ENCODE results near the gene EFNA1. TPM values are rescaled to one million over a fixed set of nuclear protein-coding genes. Genes with fewer than 3 reads are reported as not detected.

Gene EFNA1
- total and polyA plus RNA-seq, 3 experiments from 2014 or later, result 0.16 to 1.3 (median 0.31) TPM

DNA sequence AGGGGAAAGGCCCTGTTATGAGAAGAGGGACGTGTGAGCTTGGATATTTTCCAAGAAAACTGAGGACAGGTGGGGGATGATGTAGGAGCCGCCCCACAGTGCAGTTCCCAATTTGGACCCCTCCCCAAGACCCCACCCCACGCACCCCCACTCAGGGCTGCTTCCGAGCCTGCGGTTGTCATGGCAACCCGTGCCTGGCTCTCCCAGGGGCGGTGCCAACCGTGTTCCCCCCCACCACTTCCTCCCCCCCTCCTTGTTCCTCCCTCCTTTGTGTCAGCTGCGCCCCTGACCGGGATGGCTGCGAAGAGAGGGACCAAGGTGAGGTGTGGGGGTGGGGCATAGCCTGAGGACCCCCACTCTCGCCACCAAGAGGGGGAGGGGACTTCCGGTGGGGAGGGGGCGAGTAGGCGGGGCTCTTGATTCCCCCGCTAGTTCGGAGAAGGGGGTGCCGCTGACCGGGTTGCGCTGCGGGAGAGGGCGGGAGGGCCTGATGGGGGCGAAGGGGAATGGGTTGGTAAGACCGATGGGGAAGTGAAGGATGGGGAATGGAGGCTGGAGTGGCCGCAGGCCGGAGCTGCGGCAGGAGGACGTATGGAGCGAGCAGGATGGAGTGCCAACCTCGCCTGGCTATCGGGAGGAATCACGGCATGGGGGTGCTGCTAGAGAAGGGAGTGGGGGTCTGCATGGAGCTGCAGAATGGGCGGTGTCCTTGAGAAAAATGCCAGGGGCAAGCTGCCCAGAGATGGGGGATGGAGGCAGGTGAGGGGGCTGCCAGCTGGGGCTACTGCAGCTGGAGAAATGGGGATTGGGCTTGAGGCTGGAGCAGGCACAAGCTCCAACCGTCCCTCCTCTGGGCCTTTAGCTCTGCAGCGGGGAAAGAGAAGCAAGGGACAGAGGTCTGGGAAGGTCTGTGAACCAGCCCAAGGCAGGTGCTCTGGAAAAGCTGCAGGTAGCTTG lies 46.9 kb downstream of the EFNA1 start:
- Mint-ChIP-seq H3K4me1 (peaks cover 27 to 57% (median 37%) of the 10 kb centered on the region in 3 donors), H3K36me3 (peaks cover 0 to 49% (median 4%) of the 10 kb centered on the region in 3 donors), H3K9me3 (no peaks in the 10 kb centered on the region), H3K27ac (peak overlapping the region; percentile 79 to 99 (median 98)), H3K27me3 (peaks cover 0 to 2% of the 10 kb centered on the region in 2 donors), H3K4me3 (peak overlapping the region; percentile 86 to 100 (median 98))
- H3K9me3 ChIP-seq (ENCODE audit: low read length), result no peaks in the 10 kb centered on the region
- H3K27me3 ChIP-seq (ENCODE audit: insufficient read depth, low read length, poor library complexity, severe bottlenecking), result no peaks in the 10 kb centered on the region
- H3K27ac ChIP-seq (ENCODE audit: low read depth, low read length), result peak overlapping the region; percentile 94
- peaks cover 21% of the 10 kb centered on the region for H3K36me3 ChIP-seq (ENCODE audit: insufficient read depth, low read length)
- DNase-seq, result peak; percentile 31 to 82 (median 40)
- peaks cover 41% of the 10 kb centered on the region for H3K4me1 ChIP-seq (ENCODE audit: insufficient read depth, low read length)
- H3K4me3 ChIP-seq (ENCODE audit: low read length), result peak overlapping the region; percentile 97
- CTCF ChIA-PET, result interaction anchor here (0.6 to 10.7 kb wide), 12 partner anchors 19 to 783 kb away, joined by 3 to 177 read pairs (median 8); partner anchors contain the start of gene THBS3
- POLR2A ChIA-PET, result interaction anchor here (0.6 to 2.4 kb wide), 3 partner anchors 19 to 90 kb away, joined by 4 to 16 read pairs (median 5); no protein-coding TSS in a partner anchor

DNA sequence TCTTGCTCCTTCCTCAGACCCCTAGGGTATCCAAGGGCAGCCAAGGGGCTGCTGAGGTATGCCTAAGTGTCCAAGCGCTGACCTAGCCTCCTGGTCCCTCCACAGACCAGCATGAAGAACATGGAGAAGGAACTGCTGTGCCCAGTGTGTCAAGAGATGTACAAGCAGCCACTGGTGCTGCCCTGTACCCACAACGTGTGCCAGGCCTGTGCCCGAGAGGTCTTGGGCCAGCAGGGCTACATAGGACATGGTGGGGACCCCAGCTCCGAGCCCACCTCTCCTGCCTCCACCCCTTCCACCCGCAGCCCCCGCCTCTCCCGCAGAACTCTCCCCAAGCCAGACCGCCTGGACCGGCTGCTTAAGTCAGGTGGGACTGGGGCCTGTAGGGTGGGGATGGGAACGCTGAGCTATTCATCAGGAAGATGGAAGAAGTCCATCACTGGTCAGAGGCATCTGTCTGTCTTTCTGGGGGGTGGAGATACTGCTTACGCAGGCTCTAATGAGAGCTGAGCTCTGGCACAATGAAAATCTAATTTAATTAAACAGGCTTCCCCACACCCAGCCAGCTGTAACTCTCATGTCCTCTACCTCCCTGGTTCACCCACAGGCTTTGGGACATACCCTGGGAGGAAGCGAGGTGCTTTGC lies 47.7 kb downstream of the EFNA1 start:
- no peaks in the 10 kb centered on the region for H3K27me3 ChIP-seq (ENCODE audit: insufficient read depth, low read length, poor library complexity, severe bottlenecking)
- no peaks in the 10 kb centered on the region for H3K9me3 ChIP-seq (ENCODE audit: low read length)
- peaks cover 41% of the 10 kb centered on the region for H3K4me1 ChIP-seq (ENCODE audit: insufficient read depth, low read length)
- H3K27ac ChIP-seq (ENCODE audit: low read depth, low read length), result no peak overlapping the region
- POLR2A ChIA-PET, result interaction anchor here (0.6 to 2.4 kb wide), 2 partner anchors 18 to 24 kb away, joined by 5 to 16 read pairs; no protein-coding TSS in a partner anchor
- H3K27ac Mint-ChIP-seq, result peak overlapping the region in 6 of 8 donors; percentile 42 to 85 (median 57)
- DNase-seq, result no peak
- peak overlapping the region in 6 of 7 donors; percentile 59 to 99 (median 70) for H3K4me3 Mint-ChIP-seq
- CTCF ChIA-PET, result interaction anchor here (0.6 to 10.7 kb wide), 11 partner anchors 18 to 783 kb away, joined by 3 to 177 read pairs (median 8); partner anchors contain the start of gene THBS3
- H3K9me3 Mint-ChIP-seq, result no peaks in the 10 kb centered on the region
- no peak overlapping the region for H3K4me3 ChIP-seq (ENCODE audit: low read length)
- H3K36me3 Mint-ChIP-seq, result peaks cover 0 to 49% (median 2%) of the 10 kb centered on the region in 3 donors
- H3K27me3 Mint-ChIP-seq, result peaks cover 0 to 2% of the 10 kb centered on the region in 2 donors
- H3K36me3 ChIP-seq (ENCODE audit: insufficient read depth, low read length), result peaks cover 16% of the 10 kb centered on the region
- peaks cover 27 to 54% (median 37%) of the 10 kb centered on the region in 3 donors for H3K4me1 Mint-ChIP-seq

DNA sequence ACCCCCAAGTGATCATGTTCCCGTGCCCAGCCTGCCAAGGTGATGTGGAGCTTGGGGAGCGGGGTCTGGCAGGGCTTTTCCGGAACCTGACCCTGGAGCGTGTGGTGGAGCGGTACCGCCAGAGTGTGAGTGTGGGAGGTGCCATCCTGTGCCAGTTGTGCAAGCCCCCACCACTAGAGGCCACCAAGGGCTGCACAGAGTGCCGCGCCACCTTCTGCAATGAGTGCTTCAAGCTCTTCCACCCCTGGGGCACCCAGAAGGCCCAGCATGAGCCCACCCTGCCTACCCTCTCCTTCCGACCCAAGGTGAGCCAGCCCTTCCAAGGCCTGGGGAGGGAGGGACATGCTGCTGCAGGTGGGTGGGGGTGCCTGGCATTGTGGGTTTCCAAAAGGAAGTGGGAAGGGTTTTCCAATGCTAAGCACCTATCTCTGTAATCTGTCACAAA lies 48.3 kb downstream of the EFNA1 start:
- Mint-ChIP-seq H3K4me3 (peak overlapping the region in 2 of 7 donors; percentile 76 to 86), H3K9me3 (no peaks in the 10 kb centered on the region), H3K27me3 (peaks cover 0 to 2% of the 10 kb centered on the region in 2 donors), H3K4me1 (peaks cover 27 to 53% (median 37%) of the 10 kb centered on the region in 3 donors), H3K27ac (peak overlapping the region in 4 of 8 donors; percentile 26 to 82 (median 62)), H3K36me3 (peaks cover 0 to 45% (median 2%) of the 10 kb centered on the region in 3 donors)
- Histone ChIP-seq H3K36me3 (ENCODE audit: insufficient read depth, low read length) (peaks cover 14% of the 10 kb centered on the region), H3K4me3 (ENCODE audit: low read length) (no peak overlapping the region), H3K27me3 (ENCODE audit: insufficient read depth, low read length, poor library complexity, severe bottlenecking) (no peaks in the 10 kb centered on the region), H3K4me1 (ENCODE audit: insufficient read depth, low read length) (peaks cover 41% of the 10 kb centered on the region), H3K27ac (ENCODE audit: low read depth, low read length) (no peak overlapping the region), H3K9me3 (ENCODE audit: low read length) (no peaks in the 10 kb centered on the region)
- ChIA-PET POLR2A (interaction anchor here (2.4 kb wide), 1 partner anchor 18 kb away, joined by 16 read pairs; no protein-coding TSS in a partner anchor), CTCF (interaction anchor here (1.4 to 10.7 kb wide), 9 partner anchors 18 to 90 kb away, joined by 5 to 177 read pairs (median 9); partner anchors contain the start of gene THBS3)
- DNase-seq, result no peak

DNA sequence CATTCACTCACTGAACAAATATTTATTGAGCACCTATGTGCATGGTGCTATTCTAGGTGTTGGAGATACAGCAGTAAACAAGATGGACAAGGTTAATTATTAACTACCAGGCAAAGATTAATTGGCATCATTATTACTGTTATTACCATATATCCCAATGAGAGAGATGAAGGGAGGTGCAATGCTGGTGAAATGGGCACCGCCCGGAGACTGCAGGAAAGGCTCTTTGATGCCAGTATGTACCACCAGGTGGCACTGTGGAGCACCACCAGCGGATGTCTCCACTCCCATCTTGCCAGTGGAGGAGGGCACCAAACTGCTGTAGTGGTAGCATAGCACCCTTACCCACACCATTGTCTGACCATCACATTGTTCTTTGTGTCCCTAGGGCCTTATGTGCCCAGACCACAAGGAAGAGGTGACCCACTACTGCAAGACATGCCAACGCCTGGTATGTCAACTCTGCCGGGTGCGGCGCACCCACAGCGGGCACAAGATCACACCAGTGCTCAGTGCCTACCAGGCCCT lies 48.9 kb downstream of the EFNA1 start:
- peak; percentile 65 to 84 (median 78) for DNase-seq
- Mint-ChIP-seq H3K27ac (peak overlapping the region in 6 of 8 donors; percentile 26 to 82 (median 62)), H3K4me3 (peak overlapping the region in 4 of 7 donors; percentile 35 to 78 (median 69)), H3K9me3 (no peaks in the 10 kb centered on the region), H3K36me3 (peaks cover 0 to 46% (median 2%) of the 10 kb centered on the region in 3 donors), H3K27me3 (peaks cover 0 to 2% of the 10 kb centered on the region in 2 donors), H3K4me1 (peaks cover 27 to 52% (median 37%) of the 10 kb centered on the region in 3 donors)
- no peaks in the 10 kb centered on the region for H3K9me3 ChIP-seq (ENCODE audit: low read length)
- ChIA-PET POLR2A (interaction anchor here (1.2 kb wide), 1 partner anchor 17 kb away, joined by 3 read pairs; no protein-coding TSS in a partner anchor), CTCF (interaction anchor here (1.0 to 7.1 kb wide), 8 partner anchors 17 to 115 kb away, joined by 3 to 84 read pairs (median 7); partner anchors contain the start of gene THBS3)
- no peaks in the 10 kb centered on the region for H3K27me3 ChIP-seq (ENCODE audit: insufficient read depth, low read length, poor library complexity, severe bottlenecking)
- H3K4me3 ChIP-seq (ENCODE audit: low read length), result no peak overlapping the region
- H3K36me3 ChIP-seq (ENCODE audit: insufficient read depth, low read length), result peaks cover 14% of the 10 kb centered on the region
- no peak overlapping the region for H3K27ac ChIP-seq (ENCODE audit: low read depth, low read length)
- peaks cover 41% of the 10 kb centered on the region for H3K4me1 ChIP-seq (ENCODE audit: insufficient read depth, low read length)

DNA sequence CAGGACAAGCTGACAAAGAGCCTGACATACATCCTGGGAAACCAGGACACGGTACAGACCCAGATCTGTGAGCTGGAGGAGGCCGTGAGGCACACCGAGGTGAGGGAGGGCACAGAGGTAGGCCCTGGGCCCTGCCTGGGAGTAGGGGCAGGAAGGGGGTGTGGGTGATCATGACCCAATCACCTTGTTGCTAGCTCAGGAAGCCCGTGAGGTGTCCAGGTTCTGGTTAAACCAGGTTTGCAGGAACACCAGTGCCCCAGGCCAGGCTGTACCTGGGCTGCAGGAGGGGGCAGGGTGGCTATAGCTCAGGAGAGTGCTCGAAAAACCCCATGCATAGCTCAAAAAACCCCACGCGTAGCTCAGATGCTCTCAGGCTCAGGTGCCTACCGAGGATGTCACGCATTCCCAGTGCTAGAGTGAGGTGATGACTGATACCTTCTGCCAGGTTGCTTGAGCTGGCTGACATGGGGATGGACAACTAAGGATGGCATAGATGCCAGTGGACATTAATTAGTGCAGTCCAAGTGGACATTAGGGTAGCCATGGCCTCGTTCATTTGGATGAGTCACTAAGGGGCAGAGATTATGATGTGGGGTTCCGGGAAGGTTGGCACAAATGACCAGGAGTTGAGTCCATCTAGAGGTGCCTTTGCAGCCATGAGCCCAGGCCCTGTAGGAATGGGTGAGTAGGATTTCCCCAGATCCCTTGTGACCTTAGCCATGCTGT lies 49.7 kb downstream of the EFNA1 start:
- H3K4me1 ChIP-seq (ENCODE audit: insufficient read depth, low read length), result peaks cover 33% of the 10 kb centered on the region
- Mint-ChIP-seq H3K27me3 (peaks cover 0 to 2% of the 10 kb centered on the region in 2 donors), H3K4me3 (no peak overlapping the region), H3K36me3 (peaks cover 0 to 45% (median 2%) of the 10 kb centered on the region in 3 donors), H3K27ac (peak overlapping the region in 3 of 8 donors; percentile 23 to 71 (median 43)), H3K4me1 (peaks cover 21 to 45% (median 31%) of the 10 kb centered on the region in 3 donors), H3K9me3 (no peaks in the 10 kb centered on the region)
- peaks cover 14% of the 10 kb centered on the region for H3K36me3 ChIP-seq (ENCODE audit: insufficient read depth, low read length)
- no peaks in the 10 kb centered on the region for H3K9me3 ChIP-seq (ENCODE audit: low read length)
- ChIA-PET POLR2A (interaction anchor here (1.2 kb wide), 1 partner anchor 16 kb away, joined by 3 read pairs; no protein-coding TSS in a partner anchor), CTCF (interaction anchor here (0.7 to 7.1 kb wide), 11 partner anchors 10 to 116 kb away, joined by 3 to 84 read pairs (median 4); partner anchors contain the start of gene THBS3)
- no peak for DNase-seq
- H3K27me3 ChIP-seq (ENCODE audit: insufficient read depth, low read length, poor library complexity, severe bottlenecking), result no peaks in the 10 kb centered on the region
- H3K4me3 ChIP-seq (ENCODE audit: low read length), result no peak overlapping the region
- no peak overlapping the region for H3K27ac ChIP-seq (ENCODE audit: low read depth, low read length)

DNA sequence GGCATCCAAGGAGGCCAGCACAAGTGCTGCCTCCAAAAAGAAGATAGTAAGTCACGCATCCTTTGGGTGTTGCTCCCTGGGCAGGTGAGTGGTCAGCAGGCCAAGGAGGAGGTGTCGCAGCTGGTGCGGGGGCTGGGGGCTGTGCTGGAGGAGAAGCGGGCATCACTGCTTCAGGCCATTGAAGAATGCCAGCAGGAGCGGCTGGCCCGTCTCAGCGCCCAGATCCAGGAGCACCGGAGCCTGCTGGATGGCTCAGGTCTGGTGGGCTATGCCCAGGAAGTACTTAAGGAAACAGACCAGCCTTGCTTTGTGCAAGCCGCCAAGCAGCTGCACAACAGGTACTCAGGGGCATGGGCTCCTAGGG lies 50.2 kb downstream of the EFNA1 start:
- peak overlapping the region in 2 of 8 donors; percentile 23 to 71 for H3K27ac Mint-ChIP-seq
- no peak overlapping the region for H3K27ac ChIP-seq (ENCODE audit: low read depth, low read length)
- CTCF ChIA-PET, result interaction anchor here (0.8 to 7.1 kb wide), 9 partner anchors 10 to 116 kb away, joined by 3 to 84 read pairs (median 5); partner anchors contain the start of gene THBS3
- DNase-seq, result no peak
- no peak overlapping the region for H3K4me3 ChIP-seq (ENCODE audit: low read length)
- POLR2A ChIA-PET, result no interaction called here
- peaks cover 19 to 42% (median 27%) of the 10 kb centered on the region in 3 donors for H3K4me1 Mint-ChIP-seq
- peaks cover 0 to 2% of the 10 kb centered on the region in 2 donors for H3K27me3 Mint-ChIP-seq
- no peaks in the 10 kb centered on the region for H3K9me3 ChIP-seq (ENCODE audit: low read length)
- H3K9me3 Mint-ChIP-seq, result no peaks in the 10 kb centered on the region
- peaks cover 0 to 42% (median 2%) of the 10 kb centered on the region in 3 donors for H3K36me3 Mint-ChIP-seq
- H3K4me1 ChIP-seq (ENCODE audit: insufficient read depth, low read length), result peaks cover 31% of the 10 kb centered on the region
- no peak overlapping the region for H3K4me3 Mint-ChIP-seq
- no peaks in the 10 kb centered on the region for H3K27me3 ChIP-seq (ENCODE audit: insufficient read depth, low read length, poor library complexity, severe bottlenecking)
- peaks cover 14% of the 10 kb centered on the region for H3K36me3 ChIP-seq (ENCODE audit: insufficient read depth, low read length)
